Endodermal cell (in vitro differentiated cells): ENCODE measurements around the gene BTD. TPM values are rescaled to one million over a fixed set of nuclear protein-coding genes. Genes with fewer than 3 reads are reported as not detected.

ENCODE experiments used
- DNase-seq: peaks from one replicate; pipeline ENCODE4 v3.0.0-alpha.2; 2017
- H3K27ac ChIP-seq: 2 replicates; pipeline ENCODE4 v1.5.1; 2013; ENCODE audit warnings: mild to moderate bottlenecking, low read depth, low read length, moderate library complexity
- H3K27me3 ChIP-seq: 2 replicates; pipeline ENCODE4 v1.6.1; 2013; ENCODE audit warnings: mild to moderate bottlenecking, low read length, moderate library complexity; ENCODE audit not compliant: insufficient read depth, control insufficient read depth, poor library complexity, severe bottlenecking
- H3K36me3 ChIP-seq: 2 replicates; pipeline ENCODE4 v1.7.0; 2013; ENCODE audit warnings: mild to moderate bottlenecking, low read length, moderate library complexity; ENCODE audit not compliant: control insufficient read depth, insufficient read depth
- H3K4me1 ChIP-seq: one replicate; pipeline ENCODE4 v1.7.0; 2013; ENCODE audit warnings: low read length; ENCODE audit not compliant: control insufficient read depth, insufficient read depth
- H3K4me3 ChIP-seq: 2 replicates; pipeline ENCODE4 v1.5.1; 2013; ENCODE audit warnings: mild to moderate bottlenecking, low read length, moderate library complexity
- H3K9ac ChIP-seq: 2 replicates; pipeline ENCODE4 v1.6.1; 2013; ENCODE audit warnings: mild to moderate bottlenecking, low read length, moderate library complexity; ENCODE audit not compliant: poor library complexity, severe bottlenecking; ENCODE audit errors: extremely low read depth
- H3K9me3 ChIP-seq: 2 replicates; pipeline ENCODE4 v1.6.1; 2013; ENCODE audit warnings: mild to moderate bottlenecking, low read length, moderate library complexity; ENCODE audit not compliant: control insufficient read depth
- H3K27ac Mint-ChIP-seq: 2 replicates; pipeline ENCODE4 v1.8.0; 2020; ENCODE audit warnings: mixed read lengths
- H3K27me3 Mint-ChIP-seq: 2 replicates; pipeline ENCODE4 v1.8.0; 2021; ENCODE audit warnings: mild to moderate bottlenecking, mixed read lengths; ENCODE audit not compliant: insufficient read depth
- H3K36me3 Mint-ChIP-seq: 2 replicates; pipeline ENCODE4 v1.8.0; 2020; ENCODE audit warnings: low read depth, mixed read lengths
- H3K4me1 Mint-ChIP-seq: 2 replicates; pipeline ENCODE4 v1.8.0; 2020; ENCODE audit warnings: mixed read lengths
- H3K4me3 Mint-ChIP-seq: 2 replicates; pipeline ENCODE4 v1.8.0; 2020; ENCODE audit warnings: mild to moderate bottlenecking, moderate library complexity, mixed read lengths
- H3K9me3 Mint-ChIP-seq: 2 replicates; pipeline ENCODE4 v1.8.0; 2020; ENCODE audit warnings: mild to moderate bottlenecking, mixed read lengths
- CTCF ChIP-seq: fragments of 200-600 bp; sonication (generic); conservative IDR thresholded peaks from 2 replicates; pipeline ENCODE4 v1.5.0; 2021; ENCODE audit warnings: antibody characterized with exemption, mild to moderate bottlenecking
- WGBS, 2 experiments: methylation state at CpG; one replicate each; pipeline versions ENCODE4 v1.1.5 to v1.1.7; 2013; ENCODE audit warnings: missing lambda C conversion rate in 2 of 2, mixed read lengths in 1 of 2; ENCODE audit not compliant: insufficient coverage in 1 of 2, insufficient read length in 1 of 2; 5-methylcytosine and 5-hydroxymethylcytosine counted together
- total RNA-seq, 2 donors: library from RNA; stranded (reverse); fragmentation: NEBNext Ultra II Directional in 1 of 2; extraction: Animal tissue kit (Norgen Biotek cat#: 25700) in 1 of 2; gene quantifications; 2 replicates in 1 of 2; 3 replicates in 1 of 2; pipeline ENCODE4 v1.2.1, GENCODE V29; 2021

Gene BTD
- total RNA-seq, 2 donors from 2014 or later = 25.7 to 27.8 TPM

- WGBS, 2 experiments = 81 to 86% methylated on average over 3 of the region's 3 CpGs
- no peak for TF ChIP-seq CTCF
- no peaks in the 10 kb centered on the region for H3K9me3 Mint-ChIP-seq
- no peak overlapping the region for H3K27ac Mint-ChIP-seq
- H3K27me3 ChIP-seq = no peaks in the 10 kb centered on the region
- H3K9ac ChIP-seq = no peak overlapping the region
- peaks cover 7% of the 10 kb centered on the region for H3K4me1 Mint-ChIP-seq
- H3K27me3 Mint-ChIP-seq = no peaks in the 10 kb centered on the region
- no peak overlapping the region for H3K4me3 Mint-ChIP-seq
- H3K4me3 ChIP-seq = no peak overlapping the region
- no peaks in the 10 kb centered on the region for H3K9me3 ChIP-seq
- H3K4me1 ChIP-seq = no peaks in the 10 kb centered on the region
- H3K36me3 ChIP-seq = peaks cover 5% of the 10 kb centered on the region
- DNase-seq = no peak
- H3K27ac ChIP-seq = no peak overlapping the region
- peaks cover 24% of the 10 kb centered on the region for H3K36me3 Mint-ChIP-seq
These were observed 47.8 kb upstream of the BTD start for GRCh38 chr3:15553749-15554148.

GRCh38 chr3:15556512-15556911 is 45.0 kb upstream of the BTD start:
- H3K27me3 Mint-ChIP-seq = no peaks in the 10 kb centered on the region
- peaks cover 7% of the 10 kb centered on the region for H3K4me1 Mint-ChIP-seq
- no peak overlapping the region for H3K27ac Mint-ChIP-seq
- Histone ChIP-seq H3K9me3 (no peaks in the 10 kb centered on the region), H3K27me3 (no peaks in the 10 kb centered on the region), H3K36me3 (peaks cover 16% of the 10 kb centered on the region), H3K27ac (no peak overlapping the region), H3K9ac (no peak overlapping the region), H3K4me1 (no peaks in the 10 kb centered on the region), H3K4me3 (no peak overlapping the region)
- DNase-seq = no peak
- no peak overlapping the region for H3K4me3 Mint-ChIP-seq
- no peaks in the 10 kb centered on the region for H3K9me3 Mint-ChIP-seq
- peaks cover 28% of the 10 kb centered on the region for H3K36me3 Mint-ChIP-seq
- TF ChIP-seq CTCF = no peak
- WGBS, 2 experiments = 91% methylated on average over 2 of the region's 2 CpGs; no CpG with 5 or more reads in 1 of the 2 experiments

GRCh38 chr3:15557511-15557946 is 44.0 kb upstream of the BTD start:
- WGBS, 2 experiments = 27 to 33% methylated on average over 2 to 3 of the region's 3 CpGs
- Histone ChIP-seq H3K27ac (no peak overlapping the region), H3K4me3 (no peak overlapping the region), H3K36me3 (peaks cover 23% of the 10 kb centered on the region), H3K27me3 (no peaks in the 10 kb centered on the region), H3K4me1 (no peaks in the 10 kb centered on the region), H3K9me3 (no peaks in the 10 kb centered on the region), H3K9ac (no peak overlapping the region)
- H3K27me3 Mint-ChIP-seq = no peaks in the 10 kb centered on the region
- DNase-seq = peak; percentile 80
- no peak overlapping the region for H3K4me3 Mint-ChIP-seq
- peaks cover 33% of the 10 kb centered on the region for H3K36me3 Mint-ChIP-seq
- TF ChIP-seq CTCF = peak; percentile 85
- peaks cover 7% of the 10 kb centered on the region for H3K4me1 Mint-ChIP-seq
- no peaks in the 10 kb centered on the region for H3K9me3 Mint-ChIP-seq
- H3K27ac Mint-ChIP-seq = no peak overlapping the region
